IPS-11a (cell line): ENCODE results near the gene C21orf58.
A peak's percentile ranks its signal among the peaks of the same experiment; 100 is the strongest.
"Not testable (repeated sequence)": the region's sequence is repeated elsewhere in the genome, so short reads cannot be mapped to it uniquely, and the experiment has no call there.

Source experiments
- H3K4me3 ChIP-seq: one replicate; pipeline ENCODE4 v1.5.1; 2013; ENCODE audit warnings: low read depth, low read length, control low read depth

C21orf58 gene

GRCh38 chr21:46325073-46325912 is 1.6 kb upstream of the C21orf58 start:
- peak overlapping the region; percentile 73 for H3K4me3 ChIP-seq

- H3K4me3 ChIP-seq: peak overlapping the region; percentile 92
Measured at GRCh38 chr21:46324390-46325072, 861 bp upstream of the C21orf58 start.

- peak overlapping the region; percentile 92 for H3K4me3 ChIP-seq
Measured at GRCh38 chr21:46323227-46323709, 402 bp downstream of the C21orf58 start.

GRCh38 chr21:46322351-46323226 is 1.1 kb downstream of the C21orf58 start:
- peak overlapping the region; percentile 92 for H3K4me3 ChIP-seq

- H3K4me3 ChIP-seq: no peak overlapping the region
Measured at GRCh38 chr21:46320331-46320801, 3.3 kb downstream of the C21orf58 start.

- no peak overlapping the region for H3K4me3 ChIP-seq
Measured at GRCh38 chr21:46319186-46319585, 4.5 kb downstream of the C21orf58 start.

- no peak overlapping the region for H3K4me3 ChIP-seq
Measured at GRCh38 chr21:46318464-46318845, 5.2 kb downstream of the C21orf58 start.

- H3K4me3 ChIP-seq: no peak overlapping the region
Measured at GRCh38 chr21:46317710-46318463, 5.8 kb downstream of the C21orf58 start.

GRCh38 chr21:46316708-46317324 is 6.9 kb downstream of the C21orf58 start:
- H3K4me3 ChIP-seq: no peak overlapping the region

GRCh38 chr21:46314441-46315020 is 9.1 kb downstream of the C21orf58 start:
- no peak overlapping the region for H3K4me3 ChIP-seq

- H3K4me3 ChIP-seq: no peak overlapping the region
Measured at GRCh38 chr21:46312949-46313348, 10.7 kb downstream of the C21orf58 start.

- no peak overlapping the region for H3K4me3 ChIP-seq
Measured at GRCh38 chr21:46311568-46311967, 12.1 kb downstream of the C21orf58 start.

GRCh38 chr21:46310260-46310659 is 13.4 kb downstream of the C21orf58 start:
- not testable (repeated sequence) for H3K4me3 ChIP-seq

- no peak overlapping the region for H3K4me3 ChIP-seq
Measured at GRCh38 chr21:46308431-46308830, 15.2 kb downstream of the C21orf58 start.

GRCh38 chr21:46307625-46308024 is 16.0 kb downstream of the C21orf58 start:
- H3K4me3 ChIP-seq: no peak overlapping the region

- H3K4me3 ChIP-seq: no peak overlapping the region
Measured at GRCh38 chr21:46304955-46305354, 18.7 kb downstream of the C21orf58 start.

- H3K4me3 ChIP-seq: no peak overlapping the region
Measured at GRCh38 chr21:46304437-46304836, 19.2 kb downstream of the C21orf58 start.

- H3K4me3 ChIP-seq: no peak overlapping the region
Measured at GRCh38 chr21:46301759-46302158, 21.9 kb downstream of the C21orf58 start.

GRCh38 chr21:46299167-46299566 is 24.5 kb downstream of the C21orf58 start:
- H3K4me3 ChIP-seq: no peak overlapping the region
